Activated CD4-positive, alpha-beta memory T cell treated with anti-CD3 and anti-CD28 coated beads for 36 hours (primary cell): ENCODE results near the gene CIB4. TPM values are rescaled to one million over a fixed set of nuclear protein-coding genes. Genes with fewer than 3 reads are reported as not detected.

ENCODE experiments used
- CTCF ChIA-PET: fragments of 350-600 bp; sonication (Branson Sonifier 250); formaldehyde crosslinking; loops from one replicate; lab custom pipeline; 2021; ENCODE audit warnings: antibody characterized with exemption, inconsistent platforms; lab: Charles Lee
- POLR2A ChIA-PET: fragments of 350-600 bp; sonication (Branson Sonifier 250); formaldehyde crosslinking; loops from one replicate; lab custom pipeline; 2021; ENCODE audit warnings: antibody characterized with exemption; lab: Charles Lee
- DNase-seq: peaks from one replicate; pipeline ENCODE4 v3.0.0-alpha.2; 2020
- H3K27ac Mint-ChIP-seq: one replicate; pipeline ENCODE4 v1.8.0; 2021; ENCODE audit warnings: mixed read lengths
- H3K27me3 Mint-ChIP-seq: one replicate; pipeline ENCODE4 v1.8.0; 2021; ENCODE audit warnings: mixed read lengths
- H3K36me3 Mint-ChIP-seq: one replicate; pipeline ENCODE4 v1.8.0; 2021; ENCODE audit warnings: mixed read lengths
- H3K4me1 Mint-ChIP-seq: one replicate; pipeline ENCODE4 v1.8.0; 2021; ENCODE audit warnings: low read depth, mixed read lengths
- H3K4me3 Mint-ChIP-seq: one replicate; pipeline ENCODE4 v1.8.0; 2021; ENCODE audit warnings: mild to moderate bottlenecking, mixed read lengths
- H3K9me3 Mint-ChIP-seq: one replicate; pipeline ENCODE4 v1.8.0; 2021; ENCODE audit warnings: mixed read lengths
- intact Hi-C: fragments of 100-400 bp; cut with micrococcal nuclease; formaldehyde crosslinking; loops from one replicate; pipeline ENCODE4 v1.15.1; 2023
- total RNA-seq, 2 experiments: library from RNA; stranded (reverse); gene quantifications; one replicate each; pipeline ENCODE4 v1.2.3, GENCODE V29; 2021

Gene CIB4
- total RNA-seq, 2 experiments from 2014 or later = not detected

GRCh38 chr2:26606847-26607190 lies 34.3 kb downstream of the CIB4 start:
- peaks cover 13% of the 10 kb centered on the region for H3K27me3 Mint-ChIP-seq
- H3K4me1 Mint-ChIP-seq = no peaks in the 10 kb centered on the region
- CTCF ChIA-PET = interaction anchor here (0.8 to 7.3 kb wide), 3 partner anchors 10 to 137 kb away, joined by 3 to 146 read pairs (median 7); no protein-coding TSS in a partner anchor
- no peak overlapping the region for H3K27ac Mint-ChIP-seq
- POLR2A ChIA-PET = no interaction called here
- peaks cover 4% of the 10 kb centered on the region for H3K9me3 Mint-ChIP-seq
- no peak for DNase-seq
- H3K4me3 Mint-ChIP-seq = no peak overlapping the region
- intact Hi-C loops = no loop called here
- H3K36me3 Mint-ChIP-seq = no peaks in the 10 kb centered on the region

GRCh38 chr2:26605999-26606846 lies 34.9 kb downstream of the CIB4 start:
- no peak for DNase-seq
- intact Hi-C loops = loop anchor here (1.0 kb wide), 2 partner anchors 135 to 139 kb away; no protein-coding TSS in a partner anchor
- peaks cover 4% of the 10 kb centered on the region for H3K9me3 Mint-ChIP-seq
- no peaks in the 10 kb centered on the region for H3K36me3 Mint-ChIP-seq
- no peak overlapping the region for H3K4me3 Mint-ChIP-seq
- peaks cover 17% of the 10 kb centered on the region for H3K27me3 Mint-ChIP-seq
- H3K4me1 Mint-ChIP-seq = no peaks in the 10 kb centered on the region
- CTCF ChIA-PET = interaction anchor here (0.8 to 7.3 kb wide), 5 partner anchors 9 to 300 kb away, joined by 3 to 146 read pairs (median 3); no protein-coding TSS in a partner anchor
- H3K27ac Mint-ChIP-seq = no peak overlapping the region
- POLR2A ChIA-PET = no interaction called here

GRCh38 chr2:26605195-26605998 lies 35.8 kb downstream of the CIB4 start:
- intact Hi-C loops = loop anchor here (1.0 kb wide), 2 partner anchors 136 to 140 kb away; no protein-coding TSS in a partner anchor
- CTCF ChIA-PET = interaction anchor here (0.7 to 7.3 kb wide), 10 partner anchors 8 to 299 kb away, joined by 3 to 146 read pairs (median 3); no protein-coding TSS in a partner anchor
- peak; percentile 25 for DNase-seq
- Mint-ChIP-seq H3K4me3 (no peak overlapping the region), H3K4me1 (no peaks in the 10 kb centered on the region), H3K27me3 (peaks cover 18% of the 10 kb centered on the region), H3K9me3 (peaks cover 4% of the 10 kb centered on the region), H3K27ac (no peak overlapping the region), H3K36me3 (no peaks in the 10 kb centered on the region)
- POLR2A ChIA-PET = no interaction called here

- ChIA-PET CTCF (interaction anchor here (7.3 kb wide), 1 partner anchor 141 kb away, joined by 146 read pairs; no protein-coding TSS in a partner anchor), POLR2A (no interaction called here)
- Mint-ChIP-seq H3K27ac (no peak overlapping the region), H3K36me3 (no peaks in the 10 kb centered on the region), H3K9me3 (peaks cover 4% of the 10 kb centered on the region), H3K4me1 (no peaks in the 10 kb centered on the region), H3K4me3 (no peak overlapping the region), H3K27me3 (peaks cover 28% of the 10 kb centered on the region)
- intact Hi-C loops = no loop called here
- DNase-seq = no peak
Measured at GRCh38 chr2:26602575-26602974, 38.6 kb downstream of the CIB4 start.

- peaks cover 38% of the 10 kb centered on the region for H3K27me3 Mint-ChIP-seq
- H3K27ac Mint-ChIP-seq = no peak overlapping the region
- no peaks in the 10 kb centered on the region for H3K4me1 Mint-ChIP-seq
- ChIA-PET POLR2A (no interaction called here), CTCF (interaction anchor here (0.9 to 1.4 kb wide), 3 partner anchors 9 to 147 kb away, joined by 3 to 6 read pairs (median 3); no protein-coding TSS in a partner anchor)
- no peaks in the 10 kb centered on the region for H3K36me3 Mint-ChIP-seq
- intact Hi-C loops = no loop called here
- H3K4me3 Mint-ChIP-seq = no peak overlapping the region
- peaks cover 4% of the 10 kb centered on the region for H3K9me3 Mint-ChIP-seq
- no peak for DNase-seq
Measured at GRCh38 chr2:26599387-26599786, 41.8 kb downstream of the CIB4 start.

- intact Hi-C loops = no loop called here
- no peak overlapping the region for H3K27ac Mint-ChIP-seq
- H3K9me3 Mint-ChIP-seq = peaks cover under 1% of the 10 kb centered on the region
- no peaks in the 10 kb centered on the region for H3K4me1 Mint-ChIP-seq
- ChIA-PET POLR2A (no interaction called here), CTCF (interaction anchor here (0.9 to 1.4 kb wide), 3 partner anchors 9 to 147 kb away, joined by 3 to 6 read pairs (median 3); no protein-coding TSS in a partner anchor)
- H3K36me3 Mint-ChIP-seq = no peaks in the 10 kb centered on the region
- H3K27me3 Mint-ChIP-seq = peaks cover 39% of the 10 kb centered on the region
- H3K4me3 Mint-ChIP-seq = no peak overlapping the region
- no peak for DNase-seq
Measured at GRCh38 chr2:26598996-26599373, 42.2 kb downstream of the CIB4 start.

GRCh38 chr2:26598336-26598995 lies 42.7 kb downstream of the CIB4 start:
- no peaks in the 10 kb centered on the region for H3K4me1 Mint-ChIP-seq
- DNase-seq = no peak
- ChIA-PET POLR2A (no interaction called here), CTCF (interaction anchor here (1.4 kb wide), 1 partner anchor 20 kb away, joined by 3 read pairs; no protein-coding TSS in a partner anchor)
- H3K27ac Mint-ChIP-seq = no peak overlapping the region
- H3K4me3 Mint-ChIP-seq = no peak overlapping the region
- peaks cover 41% of the 10 kb centered on the region for H3K27me3 Mint-ChIP-seq
- no peaks in the 10 kb centered on the region for H3K36me3 Mint-ChIP-seq
- no peaks in the 10 kb centered on the region for H3K9me3 Mint-ChIP-seq
- intact Hi-C loops = no loop called here

- no peak for DNase-seq
- Mint-ChIP-seq H3K27me3 (peaks cover 44% of the 10 kb centered on the region), H3K27ac (no peak overlapping the region), H3K36me3 (no peaks in the 10 kb centered on the region), H3K4me3 (no peak overlapping the region), H3K9me3 (no peaks in the 10 kb centered on the region), H3K4me1 (peaks cover 2% of the 10 kb centered on the region)
- CTCF ChIA-PET = interaction anchor here (0.6 to 1.3 kb wide), 7 partner anchors 9 to 249 kb away, joined by 3 to 7 read pairs (median 4); no protein-coding TSS in a partner anchor
- POLR2A ChIA-PET = interaction anchor here (0.7 kb wide), 2 partner anchors 62 to 277 kb away, joined by 3 to 5 read pairs; no protein-coding TSS in a partner anchor
- intact Hi-C loops = no loop called here
Measured at GRCh38 chr2:26597197-26597596, 44.0 kb downstream of the CIB4 start.

- Mint-ChIP-seq H3K9me3 (no peaks in the 10 kb centered on the region), H3K4me1 (peaks cover 2% of the 10 kb centered on the region), H3K4me3 (no peak overlapping the region), H3K27me3 (peaks cover 39% of the 10 kb centered on the region), H3K36me3 (no peaks in the 10 kb centered on the region), H3K27ac (no peak overlapping the region)
- ChIA-PET POLR2A (no interaction called here), CTCF (no interaction called here)
- DNase-seq = peak; percentile 3
- intact Hi-C loops = no loop called here
Measured at GRCh38 chr2:26595146-26595545, 46.0 kb downstream of the CIB4 start.

GRCh38 chr2:26591619-26592505 lies 49.3 kb downstream of the CIB4 start:
- ChIA-PET POLR2A (no interaction called here), CTCF (interaction anchor here (1.0 to 2.3 kb wide), 2 partner anchors 14 to 155 kb away, joined by 4 to 8 read pairs; no protein-coding TSS in a partner anchor)
- H3K27ac Mint-ChIP-seq = no peak overlapping the region
- intact Hi-C loops = no loop called here
- peaks cover 30% of the 10 kb centered on the region for H3K27me3 Mint-ChIP-seq
- H3K36me3 Mint-ChIP-seq = no peaks in the 10 kb centered on the region
- peaks cover 2% of the 10 kb centered on the region for H3K4me1 Mint-ChIP-seq
- H3K9me3 Mint-ChIP-seq = no peaks in the 10 kb centered on the region
- peak; percentile 7 for DNase-seq
- no peak overlapping the region for H3K4me3 Mint-ChIP-seq
